Right lobe of liver (tissue), 4 donors: ENCODE data around the gene CIROP.

ENCODE experiments used
- POLR2A ChIP-seq: fragments of 450-650 bp; IDR thresholded peaks from one replicate; pipeline ENCODE4 v1.6.1; 2017; ENCODE audit warnings: antibody characterized with exemption, mild to moderate bottlenecking
- TF ChIP-seq, protein P1 (sequence below), 4 donors: fragments of 200-600 bp in 3 of 4; fragments of 450-650 bp in 1 of 4; IDR thresholded peaks; one replicate each; pipeline versions ENCODE4 v1.5.1 to v1.8.0; 2016 to 2022; ENCODE audit warnings: antibody characterized with exemption in 4 of 4, mild to moderate bottlenecking in 2 of 4
- donor health status: DM: no; HTN: no; CAD: no.
- donor health status: DM: no; HTN: no; CAD: no.
- donor health status: DM: no; HTN: yes; CAD: no.

DNA sequence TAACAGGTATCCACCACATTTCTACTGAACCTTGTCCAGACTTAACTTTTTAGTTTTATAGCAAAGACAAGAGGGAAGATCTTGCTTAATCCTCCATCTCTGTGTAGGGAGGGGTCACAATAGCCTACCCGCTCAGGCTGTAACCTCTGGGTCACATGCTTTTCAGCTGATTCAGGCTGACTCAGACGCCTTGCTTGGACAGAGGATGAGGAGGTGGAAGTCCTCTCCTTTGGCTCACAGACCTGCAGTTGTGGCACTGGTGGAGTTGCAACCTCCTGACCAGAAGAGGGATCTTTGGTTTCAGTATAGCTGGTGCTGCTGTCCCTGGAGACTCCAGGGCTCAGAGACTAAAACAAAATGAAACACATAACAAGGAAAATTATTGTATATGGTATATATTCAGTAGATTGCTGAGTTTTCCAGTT, 26.1 kb downstream of the CIROP start:
- TF ChIP-seq, protein P1, sequence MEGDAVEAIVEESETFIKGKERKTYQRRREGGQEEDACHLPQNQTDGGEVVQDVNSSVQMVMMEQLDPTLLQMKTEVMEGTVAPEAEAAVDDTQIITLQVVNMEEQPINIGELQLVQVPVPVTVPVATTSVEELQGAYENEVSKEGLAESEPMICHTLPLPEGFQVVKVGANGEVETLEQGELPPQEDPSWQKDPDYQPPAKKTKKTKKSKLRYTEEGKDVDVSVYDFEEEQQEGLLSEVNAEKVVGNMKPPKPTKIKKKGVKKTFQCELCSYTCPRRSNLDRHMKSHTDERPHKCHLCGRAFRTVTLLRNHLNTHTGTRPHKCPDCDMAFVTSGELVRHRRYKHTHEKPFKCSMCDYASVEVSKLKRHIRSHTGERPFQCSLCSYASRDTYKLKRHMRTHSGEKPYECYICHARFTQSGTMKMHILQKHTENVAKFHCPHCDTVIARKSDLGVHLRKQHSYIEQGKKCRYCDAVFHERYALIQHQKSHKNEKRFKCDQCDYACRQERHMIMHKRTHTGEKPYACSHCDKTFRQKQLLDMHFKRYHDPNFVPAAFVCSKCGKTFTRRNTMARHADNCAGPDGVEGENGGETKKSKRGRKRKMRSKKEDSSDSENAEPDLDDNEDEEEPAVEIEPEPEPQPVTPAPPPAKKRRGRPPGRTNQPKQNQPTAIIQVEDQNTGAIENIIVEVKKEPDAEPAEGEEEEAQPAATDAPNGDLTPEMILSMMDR (IDR thresholded peaks at IDR 0.05), result no peak
- no peak for TF ChIP-seq POLR2A
